HG02588 (cell line): ENCODE results near the gene CYP4V2.
"Not testable (repeated sequence)": the region's sequence is repeated elsewhere in the genome, so short reads cannot be mapped to it uniquely, and the experiment has no call there.

Source experiments
- ATAC-seq: cut with Tn5 transposase; IDR thresholded peaks from one replicate; pipeline ENCODE4 v1.9.1; 2021; ENCODE audit warnings: mild to moderate bottlenecking, moderate library complexity; ENCODE audit not compliant: unreplicated experiment

Gene CYP4V2

DNA sequence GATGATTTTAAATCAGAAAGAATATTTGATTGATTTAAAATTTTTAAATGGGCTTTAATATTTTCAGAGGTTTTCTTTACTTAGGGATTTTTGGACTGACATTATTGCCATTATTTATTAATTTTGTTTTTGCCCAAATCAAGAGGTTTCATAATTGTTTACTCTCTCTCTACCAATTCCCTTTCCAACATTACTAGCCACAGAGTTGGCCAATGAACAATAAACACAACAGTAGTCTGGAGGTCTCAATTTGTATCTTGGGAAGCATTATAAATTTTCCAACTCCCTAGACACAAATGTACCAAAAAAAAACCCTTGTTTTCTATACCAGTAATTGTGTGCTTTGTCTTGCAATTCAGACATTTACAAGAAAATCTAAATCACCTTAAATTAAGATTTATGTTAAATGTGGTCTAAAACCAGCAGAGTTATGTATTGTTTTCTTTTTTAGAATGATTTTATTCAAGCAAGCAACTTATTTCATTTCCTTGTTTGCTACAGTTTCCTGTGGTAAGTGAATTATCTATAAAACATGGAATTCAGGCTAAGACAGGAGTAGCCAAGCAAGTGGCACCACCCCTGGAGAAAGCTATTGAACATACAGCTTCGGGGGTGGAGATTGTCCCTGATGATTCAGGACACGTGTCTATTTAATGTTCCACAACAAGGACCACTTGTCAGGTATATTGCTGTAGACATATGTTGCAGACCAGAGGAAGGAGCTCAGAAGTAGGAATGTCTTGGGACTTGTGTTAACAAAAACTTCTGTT, 36.6 kb downstream of the CYP4V2 start:
- ATAC-seq: no peak

GRCh38 chr4:186228514-186228894, 37.1 kb downstream of the CYP4V2 start:
- no peak for ATAC-seq

- ATAC-seq: no peak
Observed at GRCh38 chr4:186234367-186234766, 43.0 kb downstream of the CYP4V2 start.

DNA sequence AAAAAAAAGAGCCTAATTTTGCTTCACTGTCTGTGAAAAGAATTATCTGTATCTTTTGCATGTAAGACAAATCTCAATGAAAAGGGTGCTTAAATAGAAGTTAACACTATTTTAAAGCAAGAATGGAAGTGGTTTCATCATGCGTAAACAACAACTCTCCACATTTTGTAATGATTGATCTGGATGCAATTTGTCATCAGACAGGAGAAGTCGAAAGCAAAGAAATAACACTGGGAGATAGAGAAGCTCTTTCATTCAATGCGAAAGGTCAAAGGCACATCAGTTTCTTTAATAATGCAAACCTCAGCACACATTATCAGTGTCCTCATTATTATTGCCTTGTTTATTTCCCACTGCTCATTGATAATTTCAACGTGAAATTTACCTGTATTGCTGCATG, 44.8 kb downstream of the CYP4V2 start:
- ATAC-seq: no peak

GRCh38 chr4:186240452-186240847, 49.1 kb downstream of the CYP4V2 start:
- no peak for ATAC-seq

DNA sequence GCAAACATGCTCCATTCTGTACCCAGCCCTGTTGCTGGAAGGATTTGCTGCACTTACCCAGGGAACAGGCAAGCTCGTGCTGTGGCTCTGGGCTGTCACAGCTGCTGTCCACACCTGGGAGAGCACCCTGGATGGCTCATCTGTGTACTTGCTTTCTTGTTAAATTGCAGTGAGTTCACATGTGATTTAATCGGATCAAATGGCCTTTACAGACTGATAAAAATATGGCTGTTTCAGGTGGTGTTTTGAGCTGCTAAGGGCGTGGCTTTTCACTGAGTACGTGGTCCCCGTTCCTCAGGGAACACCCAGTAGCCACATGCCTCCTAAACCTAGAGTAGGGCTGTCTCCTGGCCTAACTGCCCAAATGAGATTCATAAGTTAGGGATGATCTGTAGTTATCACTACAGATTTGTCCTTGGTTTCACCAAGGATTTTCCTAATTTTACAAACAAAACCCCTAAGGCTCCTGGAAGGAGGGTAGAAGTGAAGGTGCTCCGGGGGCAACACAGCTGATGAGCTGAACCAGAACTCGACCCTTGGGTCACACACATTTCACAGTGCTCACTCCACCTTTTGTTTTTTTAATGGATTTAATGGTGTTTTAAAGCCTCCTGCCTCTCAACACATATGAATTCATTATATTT, 49.6 kb downstream of the CYP4V2 start:
- no peak for ATAC-seq

DNA sequence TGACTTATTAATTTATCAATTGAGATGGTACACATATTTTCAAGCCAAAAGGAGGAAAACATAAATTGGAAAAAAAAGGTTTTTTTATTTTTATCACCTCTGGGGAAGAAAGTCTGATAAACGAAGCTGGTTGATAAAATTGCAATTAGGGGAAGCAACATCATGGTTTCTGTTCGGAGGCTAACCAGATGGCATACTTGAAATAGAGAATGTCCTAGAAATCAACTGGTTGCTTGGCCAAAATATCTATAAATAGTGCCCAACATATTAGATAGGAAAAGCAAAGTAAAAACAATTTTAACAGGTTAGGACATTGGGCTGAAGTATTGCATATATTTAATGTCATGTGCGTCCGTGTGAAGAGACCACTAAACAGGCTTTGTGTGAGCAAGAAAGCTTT, 50.2 kb downstream of the CYP4V2 start:
- no peak for ATAC-seq

DNA sequence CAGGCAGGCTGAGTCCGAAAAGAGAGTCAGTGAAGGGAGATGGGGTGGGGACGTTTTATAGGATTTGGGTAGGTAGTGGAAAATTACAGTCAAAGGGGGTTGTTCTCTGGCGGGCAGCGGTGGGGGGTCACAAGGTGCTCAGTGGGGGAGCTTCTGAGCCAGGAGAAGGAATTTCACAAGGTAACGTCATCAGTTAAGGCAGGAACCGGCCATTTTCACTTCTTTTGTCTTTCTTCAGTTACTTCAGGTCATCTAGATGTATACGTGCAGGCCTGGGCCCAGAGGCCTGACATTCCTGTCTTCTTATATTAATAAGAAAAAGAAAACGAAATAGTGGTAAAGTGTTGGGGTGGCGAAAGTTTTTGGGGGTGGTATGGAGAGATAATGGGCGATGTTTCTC, 50.7 kb downstream of the CYP4V2 start:
- not testable (repeated sequence) for ATAC-seq

DNA sequence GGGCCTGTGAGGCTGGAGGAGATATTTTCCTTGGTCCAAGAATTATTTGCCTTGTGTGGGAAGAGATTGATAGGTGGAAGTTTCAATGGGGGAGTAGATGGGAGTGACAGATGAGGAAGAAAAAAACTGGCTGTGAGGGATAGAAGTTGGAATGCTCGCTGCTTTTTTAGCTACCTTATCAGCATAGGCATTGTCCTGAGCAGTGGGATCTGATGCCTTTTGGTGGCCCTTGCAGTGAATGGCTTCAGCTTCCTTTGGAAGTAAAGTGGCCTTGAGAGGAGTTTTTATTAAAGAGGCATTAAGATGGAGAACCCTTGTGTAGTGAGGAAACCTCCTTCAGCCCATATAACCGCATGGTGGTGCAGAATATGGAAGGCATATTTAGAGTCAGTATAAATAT, 52.0 kb downstream of the CYP4V2 start:
- no peak for ATAC-seq

GRCh38 chr4:186244835-186245234, 53.5 kb downstream of the CYP4V2 start:
- no peak for ATAC-seq

GRCh38 chr4:186247062-186247752, 55.8 kb downstream of the CYP4V2 start:
- ATAC-seq: not testable (repeated sequence)

DNA sequence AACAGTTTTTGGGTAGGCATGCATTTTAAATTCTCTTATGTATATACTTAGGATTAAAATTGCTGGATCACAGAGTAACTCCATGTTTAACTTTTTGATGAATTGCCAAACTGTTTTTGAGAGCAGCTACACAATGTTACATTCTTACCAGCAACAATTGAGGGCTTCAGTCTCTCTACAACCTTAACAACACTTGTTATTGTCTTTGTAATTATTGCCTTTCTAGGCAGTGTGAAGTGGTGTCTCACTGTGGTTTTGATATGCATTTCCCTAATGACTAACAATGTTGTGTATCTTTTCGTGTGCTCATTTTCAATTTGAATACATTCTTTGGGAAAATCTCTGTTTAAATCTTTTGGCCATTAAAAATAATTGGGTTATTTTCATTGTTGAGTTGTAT, 57.3 kb downstream of the CYP4V2 start:
- ATAC-seq: no peak

- no peak for ATAC-seq
Observed at GRCh38 chr4:186249785-186250754, 58.7 kb downstream of the CYP4V2 start.

DNA sequence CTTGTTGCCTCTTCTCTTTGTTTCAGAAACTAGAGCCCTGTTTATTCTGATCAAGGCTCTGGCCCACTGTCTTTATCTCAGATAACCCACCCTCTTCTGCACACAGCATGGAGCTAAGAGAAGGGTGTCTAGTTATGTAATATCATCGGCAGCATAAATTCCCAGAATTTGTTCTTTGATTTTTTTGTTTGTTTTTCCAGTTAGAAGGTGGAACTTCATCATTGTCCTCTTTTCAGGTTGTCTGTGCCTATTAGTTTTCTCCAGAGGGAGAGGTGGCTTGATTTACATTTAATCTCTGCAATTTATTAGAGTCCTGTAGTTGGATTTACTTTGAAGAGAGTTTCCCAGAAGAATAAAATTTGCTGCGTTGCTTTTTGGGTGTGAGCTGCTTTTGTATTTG, 59.4 kb downstream of the CYP4V2 start:
- ATAC-seq: no peak

- ATAC-seq: no peak
Observed at GRCh38 chr4:186255122-186255521, 63.8 kb downstream of the CYP4V2 start.

DNA sequence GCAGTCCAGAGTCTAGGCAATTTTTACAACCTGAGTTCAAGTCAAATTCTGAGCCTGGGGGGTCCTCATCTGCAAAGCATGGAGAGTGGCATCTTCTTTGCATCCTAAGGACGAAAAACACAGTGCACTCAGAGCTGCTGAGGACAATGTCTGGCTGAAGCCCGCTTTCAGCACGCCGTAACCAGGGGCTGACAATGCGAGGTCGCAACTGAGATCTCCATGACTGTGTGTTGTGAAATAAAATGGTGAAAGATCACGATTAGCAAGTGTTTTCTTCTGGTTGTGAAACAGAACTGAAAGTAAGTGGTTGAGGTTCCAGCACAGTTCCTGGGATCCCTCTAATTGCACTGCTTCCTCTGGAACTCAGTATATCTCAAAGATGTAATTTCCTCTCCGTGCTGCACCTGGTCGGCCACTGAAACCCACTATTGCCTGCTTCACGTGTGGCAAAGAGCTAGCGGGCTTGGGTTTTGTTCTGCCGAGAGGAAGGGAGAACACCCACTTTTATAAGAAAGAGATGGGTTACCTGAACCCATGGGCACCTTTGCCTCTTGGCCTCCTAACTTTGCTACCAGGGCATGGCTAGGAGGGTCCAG, 66.9 kb downstream of the CYP4V2 start:
- no peak for ATAC-seq

- ATAC-seq: no peak
Observed at GRCh38 chr4:186260117-186260503, 68.7 kb downstream of the CYP4V2 start.
